DOHH2 (cell line): Measurements from ENCODE around the gene ADRA2A.

Experiments used
- CTCF ChIP-seq: fragments of 200-600 bp; sonication (generic); IDR thresholded peaks from one replicate; pipeline ENCODE4 v1.5.1; 2014; ENCODE audit warnings: antibody characterized with exemption, mild to moderate bottlenecking, low read depth, low read length; ENCODE audit not compliant: poor library complexity, severe bottlenecking
- EZH2phosphoT487 ChIP-seq: fragments of 200-600 bp; sonication (generic); IDR thresholded peaks from 2 replicates; pipeline ENCODE4 v1.6.1; 2017; ENCODE audit warnings: borderline replicate concordance, mild to moderate bottlenecking, antibody characterized with exemption, low read length, moderate library complexity, mixed read lengths

GRCh38 chr10:111116211-111116610 lies 39.4 kb downstream of the ADRA2A start:
- TF ChIP-seq CTCF, result no peak
- no peak for TF ChIP-seq EZH2phosphoT487
